Motor neuron (in vitro differentiated cells): ENCODE data around the gene FGF3. TPM values are rescaled to one million over a fixed set of nuclear protein-coding genes. Genes with fewer than 3 reads are reported as not detected.

Experiments
- ATAC-seq, 8 experiments: fragments of 200-7000 bp; cut with Tn5 transposase; replicated peaks in 6 of 8; 2 replicates each; pipeline ENCODE4 v1.8.0; 2021; ENCODE audit warnings: mild to moderate bottlenecking in 8 of 8, moderate library complexity in 8 of 8
- H3K27ac ChIP-seq, 2 donors: fragments of 250-450 bp; sonication (Bioruptor Pico); 2 replicates each; pipeline ENCODE4 v1.9.0; 2021; ENCODE audit warnings: antibody characterized with exemption in 2 of 2, mild to moderate bottlenecking in 2 of 2, moderate library complexity in 1 of 2
- H3K4me1 ChIP-seq, 2 donors: fragments of 250-450 bp; sonication (Bioruptor Pico); replicated peaks in 1 of 2; 2 replicates each; pipeline ENCODE4 v1.6.1; 2021; ENCODE audit warnings: antibody characterized with exemption in 2 of 2, mild to moderate bottlenecking in 2 of 2, moderate library complexity in 1 of 2
- H3K4me3 ChIP-seq, 5 donors: fragments of 250-450 bp; sonication (Bioruptor Pico); 2 replicates each; pipeline ENCODE4 v1.9.0; 2021; ENCODE audit warnings: antibody characterized with exemption in 5 of 5, mild to moderate bottlenecking in 5 of 5, moderate library complexity in 4 of 5
- WGBS, 10 experiments: fragments of 450-650 bp; shearing (Covaris generic); methylation state at CpG; one replicate each; pipeline ENCODE4 v1.0.0; 2022; 5-methylcytosine and 5-hydroxymethylcytosine counted together
- in situ Hi-C, 9 experiments: fragments of 400-800 bp; cut with MboI; loops; one replicate each; pipeline ENCODE4 v1.15.0; 2021; ENCODE audit warnings: low sequenced_read_pairs in 9 of 9, low pct_unique_long_range_greater_than_20kb in 2 of 9; ENCODE audit not compliant: unreplicated experiment in 9 of 9
- total RNA-seq, 8 experiments: library from RNA; unstranded; fragments of 300-600 nt; gene quantifications; 2 replicates each; pipeline versions ENCODE4 v1.2.3 to v1.2.4, GENCODE V29; 2022

FGF3 gene
- total RNA-seq, 8 experiments from 2014 or later, result 0.11 to 0.57 (median 0.25) TPM; not detected in 5

- Histone ChIP-seq H3K27ac (no peak overlapping the region), H3K4me3 (no peak overlapping the region), H3K4me1 (peaks cover 3 to 25% of the 10 kb centered on the region in 2 donors)
- WGBS, 10 experiments, result 7 to 80% (median 45%) methylated on average over 1 to 5 of the region's 12 CpGs; no CpG with 5 or more reads in 5 of the 10 experiments
- in situ Hi-C loops, result no loop called here
- no peak for ATAC-seq
Observed at GRCh38 chr11:69816671-69817070, 2.5 kb downstream of the FGF3 start.

GRCh38 chr11:69815973-69816372 lies 3.2 kb downstream of the FGF3 start:
- no peak overlapping the region for H3K27ac ChIP-seq
- in situ Hi-C loops, result no loop called here
- H3K4me1 ChIP-seq, result peaks cover 5 to 28% of the 10 kb centered on the region in 2 donors
- no peak for ATAC-seq
- no peak overlapping the region for H3K4me3 ChIP-seq
- whole genome bisulfite sequencing, 10 experiments, result 20 to 100% (median 74%) methylated on average over 1 to 3 of the region's 13 CpGs; no CpG with 5 or more reads in 5 of the 10 experiments

DNA sequence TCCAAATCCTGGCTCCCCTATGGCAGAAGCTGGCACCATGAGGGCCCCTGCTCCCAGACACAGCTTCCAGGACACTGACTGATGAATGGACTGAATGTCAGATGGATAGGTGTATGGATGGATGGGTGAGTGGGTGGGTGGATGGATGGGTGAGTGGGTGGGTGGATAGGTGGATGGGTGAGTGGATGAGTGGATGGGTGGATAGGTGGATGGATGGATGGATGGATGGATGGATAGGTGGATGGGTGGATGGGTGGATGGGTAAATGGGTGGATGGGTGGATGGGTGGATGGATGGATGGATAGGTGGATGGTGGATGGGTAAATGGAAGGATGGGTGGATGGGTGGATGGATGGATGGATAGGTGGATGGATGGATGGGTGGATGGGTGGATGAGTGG lies 4.3 kb downstream of the FGF3 start:
- no peak for ATAC-seq
- H3K4me3 ChIP-seq, result no peak overlapping the region
- peaks cover 5 to 28% of the 10 kb centered on the region in 2 donors for H3K4me1 ChIP-seq
- in situ Hi-C loops, result no loop called here
- no peak overlapping the region for H3K27ac ChIP-seq

DNA sequence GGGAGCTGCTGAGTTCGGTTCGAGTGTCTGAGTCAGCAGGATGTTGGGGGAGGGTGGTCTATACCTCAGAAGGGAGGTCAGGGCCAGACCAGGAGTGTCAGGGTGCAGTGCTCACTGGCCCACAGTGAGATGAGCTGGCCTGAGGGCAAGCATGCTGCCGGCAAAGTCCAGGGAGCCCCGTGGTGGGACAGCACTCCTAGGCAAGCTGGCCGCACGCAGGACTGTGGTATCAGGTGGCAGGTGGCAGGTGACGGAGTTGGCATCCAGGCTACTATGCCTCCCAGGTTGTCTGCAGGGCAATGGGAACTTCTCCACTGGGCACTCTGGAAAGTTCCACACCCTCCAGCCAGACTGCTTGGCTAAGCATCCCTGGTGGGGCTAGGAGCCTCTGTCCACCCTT lies 4.8 kb downstream of the FGF3 start:
- in situ Hi-C loops, result no loop called here
- Histone ChIP-seq H3K4me3 (no peak overlapping the region), H3K4me1 (peaks cover 2 to 26% of the 10 kb centered on the region in 2 donors), H3K27ac (no peak overlapping the region)
- WGBS, 10 experiments, result 88% methylated on average over 3 of the region's 7 CpGs; no CpG with 5 or more reads in 9 of the 10 experiments
- no peak for ATAC-seq

- in situ Hi-C loops, result no loop called here
- Histone ChIP-seq H3K27ac (no peak overlapping the region), H3K4me3 (no peak overlapping the region), H3K4me1 (peaks cover 2 to 31% of the 10 kb centered on the region in 2 donors)
- ATAC-seq, result no peak
- WGBS, 10 experiments, result 23 to 100% (median 58%) methylated on average over 1 to 2 of the region's 2 CpGs; no CpG with 5 or more reads in 2 of the 10 experiments
Observed at GRCh38 chr11:69813839-69814238, 5.4 kb downstream of the FGF3 start.

DNA sequence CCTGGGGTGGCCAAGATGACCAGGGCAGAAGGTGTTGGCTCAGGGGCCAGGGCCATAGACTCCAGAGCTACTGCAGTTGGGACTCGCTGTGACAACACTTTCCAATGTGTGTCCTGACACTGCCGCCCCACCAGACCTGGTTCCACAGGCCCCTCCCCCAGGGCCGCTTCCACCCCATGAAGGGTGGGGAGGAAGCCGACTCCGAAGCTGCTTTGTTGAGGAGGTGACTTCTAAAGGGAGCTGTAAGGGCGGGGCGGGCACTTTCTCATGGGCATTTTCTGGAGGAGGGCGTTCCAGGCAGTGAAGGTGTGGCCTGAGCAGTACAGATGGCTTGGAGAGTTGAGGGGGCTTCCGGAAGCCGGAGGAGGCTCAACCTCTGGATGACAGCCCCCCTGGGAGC lies 6.3 kb downstream of the FGF3 start:
- in situ Hi-C loops, result no loop called here
- H3K27ac ChIP-seq, result no peak overlapping the region
- H3K4me1 ChIP-seq, result peaks cover 7 to 34% of the 10 kb centered on the region in 2 donors
- 60 to 100% (median 76%) methylated on average over 1 to 3 of the region's 10 CpGs; no CpG with 5 or more reads in 6 of the 10 experiments for WGBS, 10 experiments
- H3K4me3 ChIP-seq, result no peak overlapping the region
- no peak for ATAC-seq

DNA sequence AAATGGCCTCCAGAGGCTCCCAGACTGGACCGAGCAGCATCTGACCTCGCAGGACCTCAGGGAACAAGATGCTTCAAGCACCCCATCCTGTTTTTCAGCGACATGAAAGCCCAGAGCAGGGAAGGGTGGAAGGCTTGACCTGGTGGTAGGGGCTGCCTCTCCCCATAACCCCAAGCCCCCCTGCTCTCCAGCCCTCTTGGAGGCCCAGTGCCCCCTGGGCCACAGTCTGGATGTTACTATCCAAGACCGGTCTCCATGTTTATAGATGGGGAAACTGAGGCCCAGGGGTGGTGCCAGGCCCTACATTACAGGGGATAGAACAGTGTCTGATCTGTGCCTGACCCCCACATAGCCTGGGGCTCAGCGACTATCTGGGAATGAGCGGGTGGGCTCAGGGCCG lies 7.0 kb downstream of the FGF3 start:
- peaks cover 7 to 29% of the 10 kb centered on the region in 2 donors for H3K4me1 ChIP-seq
- in situ Hi-C loops, result no loop called here
- H3K4me3 ChIP-seq, result no peak overlapping the region
- H3K27ac ChIP-seq, result no peak overlapping the region
- ATAC-seq, result no peak
- 73% methylated on average over 3 of the region's 7 CpGs; no CpG with 5 or more reads in 9 of the 10 experiments for WGBS, 10 experiments

GRCh38 chr11:69811431-69811830 lies 7.8 kb downstream of the FGF3 start:
- WGBS, 10 experiments, result 0 to 60% (median 16%) methylated on average over 1 to 3 of the region's 3 CpGs; no CpG with 5 or more reads in 3 of the 10 experiments
- peak in 1 of 8 experiments; percentile 12 for ATAC-seq

GRCh38 chr11:69810289-69811118 lies 8.7 kb downstream of the FGF3 start:
- 40 to 100% (median 96%) methylated on average over 1 to 18 of the region's 39 CpGs; no CpG with 5 or more reads in 5 of the 10 experiments for WGBS, 10 experiments
- Histone ChIP-seq H3K4me3 (no peak overlapping the region), H3K27ac (no peak overlapping the region), H3K4me1 (peaks cover 7 to 26% of the 10 kb centered on the region in 2 donors)
- no peak for ATAC-seq
- in situ Hi-C loops, result no loop called here

More at GRCh38 chr11:69811431-69811830, 7.8 kb downstream of the FGF3 start:
- in situ Hi-C loops, result no loop called here
- Histone ChIP-seq H3K4me3 (no peak overlapping the region), H3K4me1 (peaks cover 7 to 26% of the 10 kb centered on the region in 2 donors), H3K27ac (no peak overlapping the region)

- in situ Hi-C loops, result no loop called here
- no peak overlapping the region for H3K27ac ChIP-seq
- peak; percentile 81 to 98 (median 90) for ATAC-seq
- no peak overlapping the region for H3K4me3 ChIP-seq
- 0 to 37% (median 14%) methylated on average over 1 to 6 of the region's 7 CpGs; no CpG with 5 or more reads in 6 of the 10 experiments for WGBS, 10 experiments
- peaks cover 7 to 26% of the 10 kb centered on the region in 2 donors for H3K4me1 ChIP-seq
Observed at GRCh38 chr11:69808667-69809086, 10.5 kb downstream of the FGF3 start.

GRCh38 chr11:69807106-69807815 lies 12.0 kb downstream of the FGF3 start:
- WGBS, 10 experiments, result 80 to 100% (median 93%) methylated on average over 1 to 8 of the region's 9 CpGs; no CpG with 5 or more reads in 7 of the 10 experiments
- Histone ChIP-seq H3K4me1 (peaks cover 7 to 26% of the 10 kb centered on the region in 2 donors), H3K4me3 (no peak overlapping the region), H3K27ac (no peak overlapping the region)
- in situ Hi-C loops, result no loop called here
- ATAC-seq, result no peak

- H3K4me3 ChIP-seq, result no peak overlapping the region
Observed at GRCh38 chr11:69804769-69805508, 14.3 kb downstream of the FGF3 start.

More at GRCh38 chr11:69804769-69805508, 14.3 kb downstream of the FGF3 start:
- in situ Hi-C loops, result no loop called here
- Histone ChIP-seq H3K4me1 (peaks cover 5 to 16% of the 10 kb centered on the region in 2 donors), H3K27ac (no peak overlapping the region)
- no peak for ATAC-seq
- 60 to 85% (median 75%) methylated on average over 1 to 7 of the region's 19 CpGs; no CpG with 5 or more reads in 6 of the 10 experiments for WGBS, 10 experiments
